Kidney tubule cell (primary cell): ENCODE results near the gene NANOS1.
"Not testable (repeated sequence)": the region's sequence is repeated elsewhere in the genome, so short reads cannot be mapped to it uniquely, and the experiment has no call there.

Experiments
- DNase-seq: peaks from one replicate; pipeline ENCODE4 v3.0.0-alpha.2; 2018; ENCODE audit warnings: low spot score

Gene NANOS1

GRCh38 chr10:119007211-119007574, 22.3 kb upstream of the NANOS1 start:
- no peak for DNase-seq

GRCh38 chr10:119020627-119020946, 8.9 kb upstream of the NANOS1 start:
- peak; percentile 62 for DNase-seq

GRCh38 chr10:119022846-119023552, 6.5 kb upstream of the NANOS1 start:
- peak; percentile 74 for DNase-seq

- DNase-seq, result no peak
Observed at GRCh38 chr10:119023553-119023868, 6.0 kb upstream of the NANOS1 start.

GRCh38 chr10:119024882-119025281, 4.6 kb upstream of the NANOS1 start:
- no peak for DNase-seq

- DNase-seq, result peak; percentile 92
Observed at GRCh38 chr10:119025336-119025735, 4.2 kb upstream of the NANOS1 start.

- DNase-seq, result peak; percentile 61
Observed at GRCh38 chr10:119025776-119026175, 3.7 kb upstream of the NANOS1 start.

- DNase-seq, result no peak
Observed at GRCh38 chr10:119026301-119027110, 3.0 kb upstream of the NANOS1 start.

- not testable (repeated sequence) for DNase-seq
Observed at GRCh38 chr10:119028445-119028899, 1.0 kb upstream of the NANOS1 start.

- DNase-seq, result peak; percentile 89
Observed at GRCh38 chr10:119028900-119029612, 458 bp upstream of the NANOS1 start.

- peak; percentile 68 for DNase-seq
Observed at GRCh38 chr10:119030421-119031250, 1.1 kb downstream of the NANOS1 start.

GRCh38 chr10:119031496-119032059, 2.1 kb downstream of the NANOS1 start:
- no peak for DNase-seq

- DNase-seq, result no peak
Observed at GRCh38 chr10:119039161-119039560, 9.6 kb downstream of the NANOS1 start.

GRCh38 chr10:119041326-119041725, 11.8 kb downstream of the NANOS1 start:
- peak; percentile 37 for DNase-seq

GRCh38 chr10:119042169-119042568, 12.7 kb downstream of the NANOS1 start:
- no peak for DNase-seq

GRCh38 chr10:119045561-119045960, 16.0 kb downstream of the NANOS1 start:
- DNase-seq, result no peak

- DNase-seq, result no peak
Observed at GRCh38 chr10:119049361-119049760, 19.8 kb downstream of the NANOS1 start.

- DNase-seq, result no peak
Observed at GRCh38 chr10:119049777-119050176, 20.3 kb downstream of the NANOS1 start.

GRCh38 chr10:119051775-119052174, 22.3 kb downstream of the NANOS1 start:
- DNase-seq, result no peak

GRCh38 chr10:119055472-119055871, 26.0 kb downstream of the NANOS1 start:
- DNase-seq, result no peak

- no peak for DNase-seq
Observed at GRCh38 chr10:119058010-119058409, 28.5 kb downstream of the NANOS1 start.

GRCh38 chr10:119059557-119059956, 30.0 kb downstream of the NANOS1 start:
- DNase-seq, result no peak
